DOHH2 (cell line): ENCODE results near the gene PRKCZ.

ENCODE experiments used
- H3F3A ChIP-seq: fragments of 200-600 bp; sonication (generic), shearing (Covaris generic); 2 replicates; pipeline ENCODE4 v1.6.0; 2016; ENCODE audit warnings: antibody characterized with exemption, mild to moderate bottlenecking; ENCODE audit not compliant: control insufficient read depth, insufficient read depth
- H3K27ac ChIP-seq: fragments of 200-600 bp; sonication (generic); 2 replicates; pipeline ENCODE4 v1.5.1; 2014; ENCODE audit warnings: low read depth, mild to moderate bottlenecking, low read length, moderate library complexity
- H3K27me3 ChIP-seq: fragments of 200-600 bp; sonication (generic); 2 replicates; pipeline ENCODE4 v1.6.1; 2014; ENCODE audit warnings: mild to moderate bottlenecking, low read length, mixed read lengths; ENCODE audit not compliant: control insufficient read depth
- H3K36me3 ChIP-seq: fragments of 200-600 bp; sonication (generic); 2 replicates; pipeline ENCODE4 v1.6.1; 2014; ENCODE audit warnings: mild to moderate bottlenecking, low read length, moderate library complexity, mixed read lengths; ENCODE audit not compliant: control insufficient read depth
- H3K4me1 ChIP-seq: fragments of 200-600 bp; sonication (generic); 2 replicates; pipeline ENCODE4 v1.6.1; 2014; ENCODE audit warnings: mild to moderate bottlenecking, low read length, mixed read lengths; ENCODE audit not compliant: control insufficient read depth
- H3K4me2 ChIP-seq: fragments of 200-600 bp; sonication (generic); 2 replicates; pipeline ENCODE4 v1.6.0; 2014; ENCODE audit warnings: mild to moderate bottlenecking, low read length, moderate library complexity
- H3K4me3 ChIP-seq: fragments of 200-600 bp; sonication (generic); 2 replicates; pipeline ENCODE4 v1.5.1; 2014; ENCODE audit warnings: mild to moderate bottlenecking, low read length, mixed read lengths
- H3K79me2 ChIP-seq: fragments of 200-600 bp; sonication (generic); 2 replicates; pipeline ENCODE4 v1.6.1; 2014; ENCODE audit warnings: mild to moderate bottlenecking, low read length, mixed read lengths; ENCODE audit not compliant: control insufficient read depth
- H3K9me2 ChIP-seq: fragments of 200-600 bp; sonication (generic); replicated peaks from 2 replicates; pipeline ENCODE4 v1.6.1; 2014; ENCODE audit warnings: mild to moderate bottlenecking, low read length, mixed read lengths; ENCODE audit not compliant: control insufficient read depth
- H3K9me3 ChIP-seq: fragments of 200-600 bp; sonication (generic); 2 replicates; pipeline ENCODE4 v1.6.1; 2014; ENCODE audit warnings: antibody characterized with exemption, low read length, mixed read lengths; ENCODE audit not compliant: control insufficient read depth, insufficient read depth
- H4K20me1 ChIP-seq: fragments of 200-600 bp; sonication (generic); 2 replicates; pipeline ENCODE4 v1.6.0; 2014; ENCODE audit warnings: low read depth, mild to moderate bottlenecking, antibody characterized with exemption, low read length, moderate library complexity; ENCODE audit not compliant: control insufficient read depth, insufficient read depth
- EZH2phosphoT487 ChIP-seq: fragments of 200-600 bp; sonication (generic); IDR thresholded peaks from 2 replicates; pipeline ENCODE4 v1.6.1; 2017; ENCODE audit warnings: borderline replicate concordance, mild to moderate bottlenecking, antibody characterized with exemption, low read length, moderate library complexity, mixed read lengths
- TF ChIP-seq, protein P1 (sequence below): fragments of 200-600 bp; sonication (generic); IDR thresholded peaks from one replicate; pipeline ENCODE4 v1.5.1; 2014; ENCODE audit warnings: antibody characterized with exemption, mild to moderate bottlenecking, low read depth, low read length; ENCODE audit not compliant: poor library complexity, severe bottlenecking

PRKCZ gene

DNA sequence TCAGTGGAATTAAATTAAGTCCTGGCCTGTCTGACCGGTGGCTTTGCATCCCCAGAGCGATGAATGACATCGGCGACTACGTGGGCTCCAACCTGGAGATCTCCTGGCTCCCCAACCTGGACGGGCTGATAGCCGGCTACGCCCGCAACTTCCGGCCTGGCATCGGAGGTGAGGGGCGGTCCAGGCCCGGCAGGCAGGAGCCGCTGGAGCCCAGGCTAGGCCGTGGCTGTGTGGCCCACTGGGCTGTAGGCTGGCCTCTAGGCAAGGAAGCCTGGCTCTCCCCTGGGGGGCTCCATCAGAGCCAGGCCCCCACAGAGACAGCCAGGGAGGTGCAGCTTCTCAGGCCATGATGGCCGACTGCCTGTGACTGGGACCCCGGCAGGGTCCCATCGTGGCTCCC, 25.3 kb upstream of the PRKCZ start:
- H3K4me2 ChIP-seq: no peak overlapping the region
- no peak overlapping the region for H3K4me3 ChIP-seq
- no peaks in the 10 kb centered on the region for H3K79me2 ChIP-seq
- no peak for TF ChIP-seq EZH2phosphoT487
- TF ChIP-seq, protein P1, sequence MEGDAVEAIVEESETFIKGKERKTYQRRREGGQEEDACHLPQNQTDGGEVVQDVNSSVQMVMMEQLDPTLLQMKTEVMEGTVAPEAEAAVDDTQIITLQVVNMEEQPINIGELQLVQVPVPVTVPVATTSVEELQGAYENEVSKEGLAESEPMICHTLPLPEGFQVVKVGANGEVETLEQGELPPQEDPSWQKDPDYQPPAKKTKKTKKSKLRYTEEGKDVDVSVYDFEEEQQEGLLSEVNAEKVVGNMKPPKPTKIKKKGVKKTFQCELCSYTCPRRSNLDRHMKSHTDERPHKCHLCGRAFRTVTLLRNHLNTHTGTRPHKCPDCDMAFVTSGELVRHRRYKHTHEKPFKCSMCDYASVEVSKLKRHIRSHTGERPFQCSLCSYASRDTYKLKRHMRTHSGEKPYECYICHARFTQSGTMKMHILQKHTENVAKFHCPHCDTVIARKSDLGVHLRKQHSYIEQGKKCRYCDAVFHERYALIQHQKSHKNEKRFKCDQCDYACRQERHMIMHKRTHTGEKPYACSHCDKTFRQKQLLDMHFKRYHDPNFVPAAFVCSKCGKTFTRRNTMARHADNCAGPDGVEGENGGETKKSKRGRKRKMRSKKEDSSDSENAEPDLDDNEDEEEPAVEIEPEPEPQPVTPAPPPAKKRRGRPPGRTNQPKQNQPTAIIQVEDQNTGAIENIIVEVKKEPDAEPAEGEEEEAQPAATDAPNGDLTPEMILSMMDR: no peak
- H3K36me3 ChIP-seq: no peaks in the 10 kb centered on the region
- H3K4me1 ChIP-seq: no peaks in the 10 kb centered on the region; the same call in 1 of the 2 replicates
- no peak overlapping the region for H3K27ac ChIP-seq
- H4K20me1 ChIP-seq: no peaks in the 10 kb centered on the region
- no peaks in the 10 kb centered on the region for H3K9me3 ChIP-seq
- no peaks in the 10 kb centered on the region for H3K9me2 ChIP-seq
- H3K27me3 ChIP-seq: no peaks in the 10 kb centered on the region
- H3F3A ChIP-seq: no peaks in the 10 kb centered on the region

DNA sequence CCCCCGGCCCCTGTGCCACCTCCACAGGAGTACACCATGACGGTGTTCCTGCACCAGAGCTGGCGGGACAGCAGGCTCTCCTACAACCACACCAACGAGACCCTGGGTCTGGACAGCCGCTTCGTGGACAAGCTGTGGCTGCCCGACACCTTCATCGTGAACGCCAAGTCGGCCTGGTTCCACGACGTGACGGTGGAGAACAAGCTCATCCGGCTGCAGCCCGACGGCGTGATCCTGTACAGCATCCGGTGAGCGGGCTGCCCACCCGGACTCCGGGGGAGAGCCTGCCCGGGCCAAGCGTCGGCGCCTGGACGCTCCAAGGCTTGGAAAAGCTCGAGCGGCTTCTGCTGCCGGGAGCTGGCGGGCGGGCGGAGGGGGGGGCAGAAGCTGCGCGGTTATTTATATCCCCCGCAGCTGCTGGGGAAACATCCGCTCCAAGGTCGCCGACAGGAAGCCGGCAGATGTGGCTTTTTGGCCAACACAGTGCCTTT, 24.7 kb upstream of the PRKCZ start:
- Histone ChIP-seq H3K4me3 (no peak overlapping the region), H3K9me3 (no peaks in the 10 kb centered on the region), H3K27me3 (no peaks in the 10 kb centered on the region), H3F3A (no peaks in the 10 kb centered on the region), H3K4me1 (no peaks in the 10 kb centered on the region; the same call in 1 of the 2 replicates), H4K20me1 (no peaks in the 10 kb centered on the region), H3K4me2 (no peak overlapping the region), H3K79me2 (no peaks in the 10 kb centered on the region), H3K27ac (no peak overlapping the region), H3K9me2 (no peaks in the 10 kb centered on the region), H3K36me3 (no peaks in the 10 kb centered on the region)
- no peak for TF ChIP-seq EZH2phosphoT487

GRCh38 chr1:2027961-2028583, 22.1 kb upstream of the PRKCZ start:
- no peak overlapping the region for H3K4me3 ChIP-seq
- no peak overlapping the region for H3K4me2 ChIP-seq
- H3K27ac ChIP-seq: no peak overlapping the region
- no peaks in the 10 kb centered on the region for H3K36me3 ChIP-seq
- no peaks in the 10 kb centered on the region for H3K9me3 ChIP-seq
- no peaks in the 10 kb centered on the region for H4K20me1 ChIP-seq
- no peaks in the 10 kb centered on the region for H3K27me3 ChIP-seq
- H3K79me2 ChIP-seq: no peaks in the 10 kb centered on the region
- TF ChIP-seq, protein P1: no peak
- TF ChIP-seq EZH2phosphoT487: no peak
- H3K4me1 ChIP-seq: no peaks in the 10 kb centered on the region; the same call in 1 of the 2 replicates
- H3F3A ChIP-seq: no peaks in the 10 kb centered on the region
- H3K9me2 ChIP-seq: no peaks in the 10 kb centered on the region

DNA sequence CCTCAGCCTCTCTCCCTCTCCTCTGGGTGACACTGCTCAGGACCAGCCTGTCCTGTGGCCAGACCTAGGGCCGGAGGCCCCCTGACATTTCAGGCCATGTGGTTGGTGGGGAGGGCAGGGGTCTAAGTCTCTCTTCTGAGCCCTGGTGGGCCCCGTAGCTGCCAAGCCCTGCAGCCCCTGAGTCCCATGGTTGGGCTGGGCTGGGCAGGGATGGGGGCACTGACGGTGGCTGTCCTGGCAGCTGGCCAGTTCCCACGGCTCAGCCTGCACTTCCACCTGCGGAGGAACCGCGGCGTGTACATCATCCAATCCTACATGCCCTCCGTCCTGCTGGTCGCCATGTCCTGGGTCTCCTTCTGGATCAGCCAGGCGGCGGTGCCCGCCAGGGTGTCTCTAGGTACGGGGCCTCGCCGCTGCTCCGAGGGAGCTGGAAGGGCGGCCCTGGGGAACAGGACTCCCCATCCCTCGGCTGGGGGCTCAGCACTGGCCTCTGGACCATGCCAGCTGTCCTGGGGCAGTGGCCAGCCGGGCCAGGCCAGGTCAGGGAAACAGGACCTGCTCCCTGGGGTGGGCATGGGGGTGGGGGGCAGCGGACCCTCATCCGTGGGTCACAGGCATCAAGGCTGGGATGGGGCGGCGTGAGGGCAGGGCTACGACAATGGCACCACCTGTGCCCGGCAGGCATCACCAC, 21.2 kb upstream of the PRKCZ start:
- Histone ChIP-seq H3K27me3 (no peaks in the 10 kb centered on the region), H3K9me3 (no peaks in the 10 kb centered on the region), H3K36me3 (no peaks in the 10 kb centered on the region), H3F3A (no peaks in the 10 kb centered on the region), H3K9me2 (no peaks in the 10 kb centered on the region), H4K20me1 (no peaks in the 10 kb centered on the region), H3K79me2 (no peaks in the 10 kb centered on the region), H3K27ac (no peak overlapping the region), H3K4me2 (no peak overlapping the region), H3K4me3 (no peak overlapping the region), H3K4me1 (no peaks in the 10 kb centered on the region; the same call in 1 of the 2 replicates)
- TF ChIP-seq, protein P1: no peak
- TF ChIP-seq EZH2phosphoT487: no peak
